Lower leg skin (tissue), 3 donors: ENCODE measurements around the gene LPCAT3.

Source experiments
- POLR2A ChIP-seq, 2 donors: fragments of 450-650 bp; IDR thresholded peaks; one replicate each; pipeline ENCODE4 v1.6.1; 2016 to 2017; ENCODE audit warnings: antibody characterized with exemption in 2 of 2, mild to moderate bottlenecking in 1 of 2, moderate library complexity in 1 of 2
- TF ChIP-seq, protein P1 (sequence below), 3 donors: fragments of 450-650 bp; IDR thresholded peaks; one replicate each; pipeline ENCODE4 v1.5.1; 2016; ENCODE audit warnings: antibody characterized with exemption in 3 of 3, mild to moderate bottlenecking in 3 of 3, moderate library complexity in 2 of 3

DNA sequence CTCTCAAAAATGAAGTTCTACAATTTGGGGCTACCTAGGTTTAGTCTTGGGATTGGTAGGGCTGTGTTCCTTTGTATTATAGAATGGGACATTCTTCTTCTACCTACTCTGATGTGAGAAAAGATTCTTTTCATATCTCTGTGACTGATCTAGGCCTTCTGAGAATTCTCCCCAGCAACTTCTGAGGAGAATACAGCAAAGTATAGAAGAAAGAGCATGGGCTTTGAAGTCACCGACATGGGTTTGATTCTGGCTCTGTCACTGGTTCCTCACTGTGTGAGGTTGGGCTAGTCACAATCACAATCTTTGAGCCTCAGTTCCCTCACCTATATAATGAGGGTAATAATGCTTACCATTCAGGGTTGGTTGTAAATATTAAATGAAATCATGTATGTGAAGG, 85.5 kb downstream of the LPCAT3 start:
- TF ChIP-seq, protein P1, sequence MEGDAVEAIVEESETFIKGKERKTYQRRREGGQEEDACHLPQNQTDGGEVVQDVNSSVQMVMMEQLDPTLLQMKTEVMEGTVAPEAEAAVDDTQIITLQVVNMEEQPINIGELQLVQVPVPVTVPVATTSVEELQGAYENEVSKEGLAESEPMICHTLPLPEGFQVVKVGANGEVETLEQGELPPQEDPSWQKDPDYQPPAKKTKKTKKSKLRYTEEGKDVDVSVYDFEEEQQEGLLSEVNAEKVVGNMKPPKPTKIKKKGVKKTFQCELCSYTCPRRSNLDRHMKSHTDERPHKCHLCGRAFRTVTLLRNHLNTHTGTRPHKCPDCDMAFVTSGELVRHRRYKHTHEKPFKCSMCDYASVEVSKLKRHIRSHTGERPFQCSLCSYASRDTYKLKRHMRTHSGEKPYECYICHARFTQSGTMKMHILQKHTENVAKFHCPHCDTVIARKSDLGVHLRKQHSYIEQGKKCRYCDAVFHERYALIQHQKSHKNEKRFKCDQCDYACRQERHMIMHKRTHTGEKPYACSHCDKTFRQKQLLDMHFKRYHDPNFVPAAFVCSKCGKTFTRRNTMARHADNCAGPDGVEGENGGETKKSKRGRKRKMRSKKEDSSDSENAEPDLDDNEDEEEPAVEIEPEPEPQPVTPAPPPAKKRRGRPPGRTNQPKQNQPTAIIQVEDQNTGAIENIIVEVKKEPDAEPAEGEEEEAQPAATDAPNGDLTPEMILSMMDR (IDR thresholded peaks at IDR 0.05): no peak
- TF ChIP-seq POLR2A (IDR thresholded peaks at IDR 0.05): no peak
